ENCODE results near the gene ZNF248.
"Not testable (repeated sequence)": the region's sequence is repeated elsewhere in the genome, so short reads cannot be mapped to it uniquely, and the experiment has no call there.

Gene ZNF248

DNA sequence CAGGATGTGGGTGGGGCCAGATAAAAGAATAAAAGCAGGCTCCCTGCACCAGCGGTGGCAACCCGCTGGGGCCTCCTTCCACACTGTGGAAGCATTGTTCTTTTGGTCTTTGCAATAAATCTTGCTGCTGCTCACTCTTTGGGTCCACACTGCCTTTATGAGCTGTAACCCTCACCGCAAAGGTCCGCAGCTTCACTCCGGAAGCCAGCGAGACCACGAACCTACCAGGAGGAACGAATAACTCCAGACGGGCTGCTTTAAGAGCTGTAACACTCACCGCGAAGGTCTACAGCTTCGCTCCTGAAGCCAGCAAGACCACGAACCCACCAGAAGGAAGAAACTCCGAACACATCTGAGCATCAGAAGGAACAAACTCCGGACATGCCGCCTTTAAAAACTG, 119.2 kb downstream of the ZNF248 start:
- not testable (repeated sequence) for DNase-seq

DNA sequence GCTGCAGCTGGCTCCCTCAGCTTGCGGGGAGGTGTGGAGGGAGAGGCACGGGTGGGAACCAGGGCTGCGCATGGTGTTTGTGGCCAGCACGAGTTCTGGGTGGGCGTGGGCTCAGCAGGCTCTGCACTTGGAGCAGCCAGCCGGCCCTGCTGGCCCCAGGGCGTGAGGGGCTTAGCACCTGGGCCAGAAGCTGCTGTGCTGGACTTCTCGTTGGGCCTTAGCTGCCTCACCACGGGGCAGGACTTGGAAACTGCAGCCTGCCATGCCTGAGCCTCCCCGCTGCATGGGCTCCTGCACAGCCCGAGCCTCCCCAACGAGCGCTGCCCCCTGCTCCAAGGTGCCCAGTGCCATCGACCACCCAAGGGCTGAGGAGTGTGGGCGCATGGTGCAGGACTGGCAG, 120.1 kb downstream of the ZNF248 start:
- DNase-seq, result no peak

- DNase-seq, result no peak
Observed at GRCh38 chr10:37736120-37736519, 121.3 kb downstream of the ZNF248 start.

- no peak for DNase-seq
Observed at GRCh38 chr10:37734971-37735370, 122.4 kb downstream of the ZNF248 start.
